Measurements from ENCODE around the gene SHISA5.

GRCh38 chr3:48460517-48460902, 43.5 kb downstream of the SHISA5 start:
- no peak for TF ChIP-seq EZH2 (IDR thresholded peaks at IDR 0.05)
- TF ChIP-seq POLR2AphosphoS5 (IDR thresholded peaks at IDR 0.05; ENCODE audit: borderline replicate concordance, low read depth, low read length), result no peak

Data from SK-N-MC (cell line).